Thyroid gland (tissue), 4 donors: ENCODE results near the gene C20orf204. TPM values are rescaled to one million over a fixed set of nuclear protein-coding genes. Genes with fewer than 3 reads are reported as not detected.
A peak's percentile ranks its signal among the peaks of the same experiment; 100 is the strongest.

ENCODE experiments used
- DNase-seq, 2 donors: peaks; one replicate each; pipeline ENCODE4 v3.0.0-alpha.2; 2019
- H3K27ac ChIP-seq, 3 donors: fragments of 200-600 bp; sonication (generic); 1 replicate in 2 of 3; 2 replicates in 1 of 3; pipeline ENCODE4 v1.5.1; 2016 to 2019; ENCODE audit warnings: mild to moderate bottlenecking in 1 of 3, moderate library complexity in 1 of 3
- H3K27me3 ChIP-seq: fragments of 200-600 bp; sonication (generic); one replicate; pipeline ENCODE4 v1.5.1; 2019
- H3K36me3 ChIP-seq, 2 donors: fragments of 200-600 bp; sonication (generic); one replicate each; pipeline ENCODE4 v1.5.1; 2016 to 2019
- H3K4me1 ChIP-seq, 2 donors: fragments of 200-600 bp; sonication (generic); one replicate each; pipeline ENCODE4 v1.5.1; 2017 to 2019
- H3K4me3 ChIP-seq, 3 donors: fragments of 200-600 bp; sonication (generic); replicated peaks in 1 of 3; 1 replicate in 2 of 3; 2 replicates in 1 of 3; pipeline ENCODE4 v1.5.1; 2016; ENCODE audit warnings: mild to moderate bottlenecking in 1 of 3
- H3K9me3 ChIP-seq: fragments of 200-600 bp; sonication (generic); one replicate; pipeline ENCODE4 v1.5.1; 2017
- CTCF ChIP-seq, 6 experiments: fragments of 200-600 bp in 3 of 6; fragments of 450-650 bp in 3 of 6; sonication (generic) in 3 of 6; IDR thresholded peaks; one replicate each; pipeline ENCODE4 v1.5.1; 2016 to 2019; ENCODE audit warnings: antibody characterized with exemption in 6 of 6, mild to moderate bottlenecking in 2 of 6, inconsistent platforms in 1 of 6, moderate library complexity in 1 of 6
- POLR2A ChIP-seq, 2 donors: fragments of 450-650 bp; IDR thresholded peaks; one replicate each; pipeline ENCODE4 v1.6.1; 2017; ENCODE audit warnings: antibody characterized with exemption in 2 of 2, mild to moderate bottlenecking in 2 of 2, moderate library complexity in 1 of 2
- WGBS, 2 donors: methylation state at CpG; one replicate each; pipeline ENCODE4 v1.1.5; 2017; 5-methylcytosine and 5-hydroxymethylcytosine counted together
- intact Hi-C: fragments of 100-400 bp; cut with DNase I; formaldehyde crosslinking; loops from one replicate; pipeline ENCODE4 v1.15.1; 2023
- total RNA-seq, 4 donors: library from RNA; depleted of rRNA; stranded (reverse); fragments of >200 nt; gene quantifications; one replicate each; pipeline ENCODE4 v1.2.3, GENCODE V29; 2016

Gene C20orf204
- total RNA-seq, 4 donors from 2014 or later: 0.11 to 2.6 (median 0.59) TPM

GRCh38 chr20:64038224-64038564 is 2.2 kb downstream of the C20orf204 start:
- DNase-seq: peak; percentile 29 to 39
- Histone ChIP-seq H3K27me3 (no peaks in the 10 kb centered on the region), H3K27ac (peak overlapping the region in 2 of 3 donors; percentile 45 to 61), H3K4me1 (peaks cover 7 to 49% of the 10 kb centered on the region in 2 donors), H3K9me3 (no peaks in the 10 kb centered on the region), H3K4me3 (peak overlapping the region in 1 of 3 donors; percentile 33), H3K36me3 (peaks cover 8 to 10% of the 10 kb centered on the region in 2 donors)
- 0% methylated on average over 2 of the region's 30 CpGs; no CpG with 5 or more reads in 1 of the 2 donors for WGBS, 2 donors
- TF ChIP-seq CTCF (IDR thresholded peaks at IDR 0.05) (no peak), POLR2A (IDR thresholded peaks at IDR 0.05) (no peak)
- intact Hi-C loops: no loop called here

- peak overlapping the region in 1 of 3 donors; percentile 33 for H3K4me3 ChIP-seq
- peak in 5 of 6 experiments; percentile 37 to 71 (median 47) for TF ChIP-seq CTCF (IDR thresholded peaks at IDR 0.05)
- no peak for TF ChIP-seq POLR2A (IDR thresholded peaks at IDR 0.05)
- no peaks in the 10 kb centered on the region for H3K9me3 ChIP-seq
- H3K27me3 ChIP-seq: no peaks in the 10 kb centered on the region
- intact Hi-C loops: no loop called here
- H3K4me1 ChIP-seq: peaks cover 7 to 49% of the 10 kb centered on the region in 2 donors
- WGBS, 2 donors: 0 to 2% methylated on average over 14 to 34 of the region's 91 CpGs
- H3K27ac ChIP-seq: peak overlapping the region in 2 of 3 donors; percentile 45 to 61
- peak; percentile 67 to 72 for DNase-seq
- peaks cover 5 to 7% of the 10 kb centered on the region in 2 donors for H3K36me3 ChIP-seq
These were observed 2.7 kb downstream of the C20orf204 start for GRCh38 chr20:64038565-64039292.

GRCh38 chr20:64039293-64040160 is 3.5 kb downstream of the C20orf204 start:
- TF ChIP-seq POLR2A (IDR thresholded peaks at IDR 0.05) (no peak), CTCF (IDR thresholded peaks at IDR 0.05) (no peak)
- H3K4me3 ChIP-seq: peak overlapping the region in 1 of 3 donors; percentile 33
- no peak for DNase-seq
- 11 to 21% methylated on average over 6 to 13 of the region's 17 CpGs for WGBS, 2 donors
- peak overlapping the region in 1 of 3 donors; percentile 35 for H3K27ac ChIP-seq
- peaks cover 7 to 49% of the 10 kb centered on the region in 2 donors for H3K4me1 ChIP-seq
- no peaks in the 10 kb centered on the region for H3K36me3 ChIP-seq
- H3K27me3 ChIP-seq: no peaks in the 10 kb centered on the region
- intact Hi-C loops: no loop called here
- H3K9me3 ChIP-seq: no peaks in the 10 kb centered on the region

- no peaks in the 10 kb centered on the region for H3K27me3 ChIP-seq
- H3K9me3 ChIP-seq: no peaks in the 10 kb centered on the region
- 63 to 74% methylated on average over 9 to 10 of the region's 12 CpGs for WGBS, 2 donors
- intact Hi-C loops: no loop called here
- no peaks in the 10 kb centered on the region for H3K36me3 ChIP-seq
- TF ChIP-seq POLR2A (IDR thresholded peaks at IDR 0.05) (no peak), CTCF (IDR thresholded peaks at IDR 0.05) (no peak)
- DNase-seq: no peak
- no peak overlapping the region for H3K27ac ChIP-seq
- no peak overlapping the region for H3K4me3 ChIP-seq
- peaks cover 7 to 49% of the 10 kb centered on the region in 2 donors for H3K4me1 ChIP-seq
These were observed 4.5 kb downstream of the C20orf204 start for GRCh38 chr20:64040231-64041039.
